Measurements from ENCODE around the gene PIGL.

Gene PIGL

GRCh38 chr17:16259926-16260325, 42.9 kb downstream of the PIGL start:
- no peak overlapping the region for H3K4me3 ChIP-seq (ENCODE audit: control insufficient read depth, low read depth, low read length)
- DNase-seq (ENCODE audit: low read depth) = no peak
- TF ChIP-seq, protein P1, sequence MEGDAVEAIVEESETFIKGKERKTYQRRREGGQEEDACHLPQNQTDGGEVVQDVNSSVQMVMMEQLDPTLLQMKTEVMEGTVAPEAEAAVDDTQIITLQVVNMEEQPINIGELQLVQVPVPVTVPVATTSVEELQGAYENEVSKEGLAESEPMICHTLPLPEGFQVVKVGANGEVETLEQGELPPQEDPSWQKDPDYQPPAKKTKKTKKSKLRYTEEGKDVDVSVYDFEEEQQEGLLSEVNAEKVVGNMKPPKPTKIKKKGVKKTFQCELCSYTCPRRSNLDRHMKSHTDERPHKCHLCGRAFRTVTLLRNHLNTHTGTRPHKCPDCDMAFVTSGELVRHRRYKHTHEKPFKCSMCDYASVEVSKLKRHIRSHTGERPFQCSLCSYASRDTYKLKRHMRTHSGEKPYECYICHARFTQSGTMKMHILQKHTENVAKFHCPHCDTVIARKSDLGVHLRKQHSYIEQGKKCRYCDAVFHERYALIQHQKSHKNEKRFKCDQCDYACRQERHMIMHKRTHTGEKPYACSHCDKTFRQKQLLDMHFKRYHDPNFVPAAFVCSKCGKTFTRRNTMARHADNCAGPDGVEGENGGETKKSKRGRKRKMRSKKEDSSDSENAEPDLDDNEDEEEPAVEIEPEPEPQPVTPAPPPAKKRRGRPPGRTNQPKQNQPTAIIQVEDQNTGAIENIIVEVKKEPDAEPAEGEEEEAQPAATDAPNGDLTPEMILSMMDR (conservative IDR thresholded peaks at IDR 0.05; ENCODE audit: control insufficient read depth, insufficient read depth, low read depth, low read length) = no peak

GRCh38 chr17:16261049-16261448, 44.0 kb downstream of the PIGL start:
- TF ChIP-seq, protein P1 (conservative IDR thresholded peaks at IDR 0.05; ENCODE audit: control insufficient read depth, insufficient read depth, low read depth, low read length) = no peak
- no peak overlapping the region for H3K4me3 ChIP-seq (ENCODE audit: control insufficient read depth, low read depth, low read length)
- DNase-seq (ENCODE audit: low read depth) = no peak

DNA sequence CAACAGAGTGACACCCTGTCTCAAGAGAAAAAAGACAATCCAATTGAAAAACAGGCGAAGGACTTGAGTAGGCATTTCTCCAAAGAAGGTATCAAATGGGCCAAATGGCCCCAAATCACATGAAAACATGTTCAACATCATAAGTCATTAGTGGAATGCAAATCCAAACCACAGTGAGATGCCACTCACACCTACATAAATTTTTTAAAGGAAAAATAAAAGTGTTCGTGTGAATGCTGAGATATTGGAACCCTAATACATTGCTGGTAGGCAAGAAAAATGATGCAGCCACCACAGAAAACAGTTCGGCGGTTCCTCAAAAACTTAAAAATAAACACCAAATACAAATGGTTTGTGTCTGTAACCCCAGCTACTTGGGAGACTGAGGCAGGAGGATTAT, 45.2 kb downstream of the PIGL start:
- no peak for DNase-seq (ENCODE audit: low read depth)
- H3K4me3 ChIP-seq (ENCODE audit: control insufficient read depth, low read depth, low read length) = no peak overlapping the region
- TF ChIP-seq, protein P1 (conservative IDR thresholded peaks at IDR 0.05; ENCODE audit: control insufficient read depth, insufficient read depth, low read depth, low read length) = no peak

DNA sequence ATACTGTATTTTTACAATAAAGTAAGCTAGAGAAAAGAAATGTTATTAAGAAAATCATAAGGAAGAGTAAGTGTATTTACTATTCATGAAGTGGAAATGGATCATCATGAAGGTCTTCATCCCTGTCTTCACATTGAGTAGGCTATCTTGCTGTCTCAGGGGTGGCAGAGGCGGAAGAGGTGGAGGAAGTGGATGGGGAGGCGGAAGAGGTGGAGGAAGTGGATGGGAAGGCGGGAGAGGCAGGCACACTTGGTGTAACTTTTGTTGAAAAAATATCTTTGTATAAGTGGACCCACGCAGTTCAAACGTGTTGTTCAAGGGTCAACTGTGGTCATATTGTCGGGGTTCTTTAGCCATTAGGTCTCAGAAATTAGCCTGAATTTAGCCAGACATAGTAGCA, 50.2 kb downstream of the PIGL start:
- TF ChIP-seq, protein P1 (conservative IDR thresholded peaks at IDR 0.05; ENCODE audit: control insufficient read depth, insufficient read depth, low read depth, low read length) = no peak
- no peak for DNase-seq (ENCODE audit: low read depth)

DNA sequence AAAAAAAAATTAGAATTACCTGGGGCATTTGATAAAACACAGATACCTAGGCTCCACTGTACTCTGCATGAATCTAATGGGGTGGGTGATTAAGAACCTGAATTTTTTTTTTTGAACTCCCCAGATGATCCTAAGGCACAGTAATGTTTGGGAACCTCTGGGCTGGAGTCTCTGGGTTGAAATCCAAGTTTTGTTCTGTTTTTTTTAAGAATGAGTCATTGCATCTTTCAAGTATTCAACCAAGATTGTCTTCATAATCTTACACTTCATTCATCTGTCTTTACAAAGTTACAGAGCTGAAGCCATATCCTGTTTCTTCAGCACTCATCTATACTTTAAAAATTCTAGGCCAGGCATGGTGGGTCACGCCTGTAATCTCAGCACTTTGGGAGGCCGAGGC, 52.6 kb downstream of the PIGL start:
- H3K4me3 ChIP-seq (ENCODE audit: control insufficient read depth, low read depth, low read length) = no peak overlapping the region
- TF ChIP-seq, protein P1 (conservative IDR thresholded peaks at IDR 0.05; ENCODE audit: control insufficient read depth, insufficient read depth, low read depth, low read length) = no peak
- DNase-seq (ENCODE audit: low read depth) = peak; percentile 87

More for the DNA sequence above, 50.2 kb downstream of the PIGL start:
- H3K4me3 ChIP-seq (ENCODE audit: control insufficient read depth, low read depth, low read length) = no peak overlapping the region

GRCh38 chr17:16272111-16272840, 55.3 kb downstream of the PIGL start:
- DNase-seq (ENCODE audit: low read depth) = no peak
- no peak overlapping the region for H3K4me3 ChIP-seq (ENCODE audit: control insufficient read depth, low read depth, low read length)
- TF ChIP-seq, protein P1 (conservative IDR thresholded peaks at IDR 0.05; ENCODE audit: control insufficient read depth, insufficient read depth, low read depth, low read length) = no peak

Measured in fibroblast of mammary gland (primary cell).